Neural cell (in vitro differentiated cells): Measurements from ENCODE around the gene FOXA3. TPM values are rescaled to one million over a fixed set of nuclear protein-coding genes. Genes with fewer than 3 reads are reported as not detected.
A peak's percentile ranks its signal among the peaks of the same experiment; 100 is the strongest.

ENCODE experiments used
- H2AFZ ChIP-seq: fragments of 200-600, 300-800 bp; sonication (generic), shearing (Covaris generic); 2 replicates; pipeline ENCODE4 v1.6.0; 2014; ENCODE audit warnings: low read depth, mild to moderate bottlenecking, antibody characterized with exemption, low read length, moderate library complexity
- H3F3A ChIP-seq: fragments of 200-600 bp; shearing (Covaris generic); 2 replicates; pipeline ENCODE4 v1.6.1; 2016; ENCODE audit warnings: mild to moderate bottlenecking, moderate library complexity, mixed read lengths, antibody characterized with exemption, low read length; ENCODE audit not compliant: insufficient read depth, poor library complexity, severe bottlenecking
- H3K27ac ChIP-seq: fragments of 200-600, 300-800 bp; sonication (generic), shearing (Covaris generic); 2 replicates; pipeline ENCODE4 v1.5.1; 2014; ENCODE audit warnings: mild to moderate bottlenecking, low read length, moderate library complexity
- H3K27me3 ChIP-seq: fragments of 300-800, 200-600 bp; sonication (generic), shearing (Covaris generic); 2 replicates; pipeline ENCODE4 v1.6.0; 2014; ENCODE audit warnings: mild to moderate bottlenecking, low read depth, low read length, moderate library complexity; ENCODE audit not compliant: insufficient read depth
- H3K36me3 ChIP-seq: fragments of 300-800, 200-600 bp; sonication (generic), shearing (Covaris generic); 2 replicates; pipeline ENCODE4 v1.5.1; 2014; ENCODE audit warnings: mild to moderate bottlenecking, antibody characterized with exemption, low read length, moderate library complexity; ENCODE audit not compliant: insufficient read depth
- H3K4me2 ChIP-seq: fragments of 300-800, 200-600 bp; sonication (generic), shearing (Covaris generic); 2 replicates; pipeline ENCODE4 v1.6.0; 2014; ENCODE audit warnings: mild to moderate bottlenecking, low read length
- H3K4me3 ChIP-seq: fragments of 300-800, 200-600 bp; sonication (generic), shearing (Covaris generic); 2 replicates; pipeline ENCODE4 v1.5.1; 2014; ENCODE audit warnings: mild to moderate bottlenecking, low read length, moderate library complexity
- H3K79me2 ChIP-seq: fragments of 200-600 bp; shearing (Covaris generic); replicated peaks from 2 replicates; pipeline ENCODE4 v1.6.0; 2014; ENCODE audit warnings: mild to moderate bottlenecking, low read length, moderate library complexity; ENCODE audit not compliant: insufficient read depth
- H3K9ac ChIP-seq: fragments of 300-800, 200-600 bp; sonication (generic), shearing (Covaris generic); 2 replicates; pipeline ENCODE4 v1.6.1; 2016; ENCODE audit warnings: mild to moderate bottlenecking, low read length, mixed read lengths
- H3K9me2 ChIP-seq: fragments of 200-600 bp; shearing (Covaris generic); 2 replicates; pipeline ENCODE4 v1.6.1; 2016; ENCODE audit warnings: mild to moderate bottlenecking, low read length, mixed read lengths; ENCODE audit not compliant: insufficient read depth
- H3K9me3 ChIP-seq: fragments of 200-600, 300-800 bp; sonication (generic), shearing (Covaris generic); 2 replicates; pipeline ENCODE4 v1.6.1; 2016; ENCODE audit warnings: mild to moderate bottlenecking, mixed run types, low read length, moderate library complexity, mixed read lengths
- H4K20me1 ChIP-seq: fragments of 200-600 bp; shearing (Covaris generic); 2 replicates; pipeline ENCODE4 v1.6.1; 2016; ENCODE audit warnings: mild to moderate bottlenecking, mixed run types; ENCODE audit not compliant: insufficient read depth
- CTCF ChIP-seq: fragments of 450-650 bp; IDR thresholded peaks from 2 replicates; pipeline ENCODE4 v1.5.1; 2014; ENCODE audit warnings: antibody characterized with exemption, mild to moderate bottlenecking, moderate library complexity; ENCODE audit not compliant: poor library complexity, severe bottlenecking
- EP300 ChIP-seq: fragments of 450-650 bp; conservative IDR thresholded peaks from 2 replicates; pipeline ENCODE4 v1.6.1; 2014; ENCODE audit warnings: antibody characterized with exemption, mild to moderate bottlenecking, moderate library complexity; ENCODE audit not compliant: poor library complexity, severe bottlenecking
- EZH2 ChIP-seq: fragments of 200-600, 300-800 bp; shearing (Covaris generic), sonication (generic); IDR thresholded peaks from 2 replicates; pipeline ENCODE4 v1.6.1; 2014; ENCODE audit warnings: antibody characterized with exemption, low read length, borderline replicate concordance, mild to moderate bottlenecking; ENCODE audit not compliant: insufficient read depth, poor library complexity, severe bottlenecking
- MXI1 ChIP-seq: fragments of 450-650 bp; conservative IDR thresholded peaks from 2 replicates; pipeline ENCODE4 v1.6.1; 2014; ENCODE audit warnings: antibody characterized with exemption, mild to moderate bottlenecking; ENCODE audit not compliant: poor library complexity, severe bottlenecking
- POLR2AphosphoS5 ChIP-seq: IDR thresholded peaks from 2 replicates; pipeline ENCODE4 v1.6.1; 2012
- RAD21 ChIP-seq: fragments of 450-650 bp; conservative IDR thresholded peaks from 2 replicates; pipeline ENCODE4 v1.6.1; 2014; ENCODE audit warnings: antibody characterized with exemption, mild to moderate bottlenecking, moderate library complexity
- REST ChIP-seq: IDR thresholded peaks from 2 replicates; pipeline ENCODE4 v1.6.1; 2012; ENCODE audit warnings: borderline replicate concordance
- SMC3 ChIP-seq: fragments of 450-650 bp; conservative IDR thresholded peaks from 2 replicates; pipeline ENCODE4 v1.6.1; 2014; ENCODE audit warnings: antibody characterized with exemption, mild to moderate bottlenecking, moderate library complexity; ENCODE audit not compliant: poor library complexity
- TAF1 ChIP-seq: IDR thresholded peaks from 2 replicates; pipeline ENCODE4 v1.6.1; 2012; ENCODE audit warnings: low read depth
- polyA plus RNA-seq: library from polyadenylated mRNA; depleted of rRNA; stranded (reverse); fragments of >200 nt; gene quantifications from 2 replicates; pipeline ENCODE4 v1.2.3, GENCODE V29; 2014

Gene FOXA3
- polyA plus RNA-seq, 1 donor from 2014 or later, result not detected

- Histone ChIP-seq H3K9me3 (no peaks in the 10 kb centered on the region), H2AFZ (no peak overlapping the region), H3K4me3 (no peak overlapping the region), H3K27ac (no peak overlapping the region), H3K27me3 (no peaks in the 10 kb centered on the region), H3K9ac (no peak overlapping the region), H4K20me1 (no peaks in the 10 kb centered on the region), H3K9me2 (no peaks in the 10 kb centered on the region), H3F3A (no peaks in the 10 kb centered on the region), H3K4me2 (no peak overlapping the region), H3K79me2 (no peaks in the 10 kb centered on the region), H3K36me3 (no peaks in the 10 kb centered on the region)
- peak; percentile 7 for TF ChIP-seq POLR2AphosphoS5
- no peak for TF ChIP-seq SMC3
Measured at GRCh38 chr19:45919678-45920077, 55.6 kb downstream of the FOXA3 start.

GRCh38 chr19:45920458-45920857, 56.3 kb downstream of the FOXA3 start:
- H3K4me2 ChIP-seq, result no peak overlapping the region
- no peaks in the 10 kb centered on the region for H4K20me1 ChIP-seq
- no peak overlapping the region for H3K9ac ChIP-seq
- no peaks in the 10 kb centered on the region for H3K9me3 ChIP-seq
- H3K36me3 ChIP-seq, result no peaks in the 10 kb centered on the region
- no peaks in the 10 kb centered on the region for H3F3A ChIP-seq
- no peak overlapping the region for H3K27ac ChIP-seq
- H2AFZ ChIP-seq, result no peak overlapping the region
- no peak overlapping the region for H3K4me3 ChIP-seq
- TF ChIP-seq REST, result no peak
- TF ChIP-seq POLR2AphosphoS5, result peak; percentile 4
- H3K9me2 ChIP-seq, result no peaks in the 10 kb centered on the region
- H3K79me2 ChIP-seq, result no peaks in the 10 kb centered on the region
- H3K27me3 ChIP-seq, result no peaks in the 10 kb centered on the region

GRCh38 chr19:45922281-45922680, 58.2 kb downstream of the FOXA3 start:
- no peak overlapping the region for H3K4me3 ChIP-seq
- no peaks in the 10 kb centered on the region for H3K27me3 ChIP-seq
- no peaks in the 10 kb centered on the region for H3K9me2 ChIP-seq
- no peak overlapping the region for H3K4me2 ChIP-seq
- no peak for TF ChIP-seq EZH2
- no peak for TF ChIP-seq POLR2AphosphoS5
- no peak for TF ChIP-seq SMC3
- no peak for TF ChIP-seq TAF1
- no peak for TF ChIP-seq RAD21
- no peak for TF ChIP-seq MXI1
- no peak for TF ChIP-seq REST
- TF ChIP-seq CTCF, result no peak
- TF ChIP-seq EP300, result no peak
- no peaks in the 10 kb centered on the region for H3F3A ChIP-seq
- H2AFZ ChIP-seq, result no peak overlapping the region
- H3K36me3 ChIP-seq, result no peaks in the 10 kb centered on the region
- H3K79me2 ChIP-seq, result no peaks in the 10 kb centered on the region
- H3K9me3 ChIP-seq, result no peaks in the 10 kb centered on the region
- no peak overlapping the region for H3K9ac ChIP-seq
- no peak overlapping the region for H3K27ac ChIP-seq
- no peaks in the 10 kb centered on the region for H4K20me1 ChIP-seq
